Measurements from ENCODE around the gene ANKRD35. TPM values are rescaled to one million over a fixed set of nuclear protein-coding genes. Genes with fewer than 3 reads are reported as not detected.

Gene ANKRD35
- total and polyA plus RNA-seq, 9 of the 15 experiments (the other 6 are each of a cell fraction or from before 2014, with no cell fraction given), result 0.07 to 0.14 (median 0.07) TPM; not detected in 5

- 0 out of 4 replicates have a peak, but pooled peaks of 1 of the 2 experiments have one; percentile 32 for TF ChIP-seq MNT (conservative IDR thresholded peaks at IDR 0.05)
Observed at GRCh38 chr1:145846201-145846612, 39.5 kb downstream of the ANKRD35 start (continued).

GRCh38 chr1:145845514-145846161, 40.0 kb downstream of the ANKRD35 start, which contains the start of gene NUDT17:
Gene NUDT17 (plus strand): TSS chr1:145845630. CDS start chr1:145845641, 11 bp downstream.
- Histone ChIP-seq H3K36me3 (ENCODE audit: control insufficient read depth, insufficient read depth, low read length) (peaks cover 54% of the 10 kb centered on the region), H3K9ac (ENCODE audit: insufficient read depth in 1 of 2, low read depth in 2 of 2, low read length in 2 of 2) (peak within 1 kb of the TSS; percentile 68 to 93), H2AFZ (ENCODE audit: low read depth, low read length) (peak within 1 kb of the TSS; percentile 96), H3K4me2 (ENCODE audit: insufficient read depth, low read length) (peak within 1 kb of the TSS; percentile 82), H3K9me1 (ENCODE audit: control insufficient read depth, insufficient read depth, low read length) (no peaks in the 10 kb centered on the region), H3K4me1 (replicated peaks in 1 of 2; ENCODE audit: control insufficient read depth in 2 of 2, insufficient read depth in 2 of 2, low read length in 2 of 2) (peaks cover 7 to 20% of the 10 kb centered on the region in 2 experiments; a peak in 4 of 5 replicates), H3K27me3 (ENCODE audit: control insufficient read depth in 2 of 2, insufficient read depth in 2 of 2, low read length in 2 of 2) (no peaks in the 10 kb centered on the region), H3K9me3 (replicated peaks; ENCODE audit: control insufficient read depth, insufficient read depth, low read depth, low read length) (no peaks in the 10 kb centered on the region), H3K79me2 (ENCODE audit: control insufficient read depth, insufficient read depth, low read length) (no peaks in the 10 kb centered on the region), H4K20me1 (replicated peaks; ENCODE audit: control insufficient read depth, insufficient read depth, low read length) (no peaks in the 10 kb centered on the region), H3K4me3 (peak within 1 kb of the TSS; percentile 54), H3K27ac (ENCODE audit: extremely low read depth, low read depth, low read length) (peak within 1 kb of the TSS; percentile 59)
- ATAC-seq (peak; percentile 89), DNase-seq (ENCODE audit: extremely low read depth in 1 of 4, low spot score in 3 of 4) (peak; percentile 82 to 89 (median 86)), FAIRE-seq (peak; percentile 71)
- WGBS (ENCODE audit: insufficient coverage, low coverage, missing lambda C conversion rate), result under 1% methylated on average over 48 of the region's 50 CpGs
- intact Hi-C loops (cut with micrococcal nuclease), result loop anchor here (1.0 to 5.0 kb wide), 5 partner anchors 13 to 168 kb away; partner anchors contain the start of genes ITGA10 and PIAS3
- in situ Hi-C loops (cut with MboI), result loop anchor here (5.0 kb wide), 1 partner anchor 167 kb away; no protein-coding TSS in a partner anchor
- POLR2A ChIA-PET, result interaction anchor here (0.6 to 6.8 kb wide), 17 partner anchors 11 to 206 kb away, joined by 3 to 40 read pairs (median 5); partner anchors contain the start of genes ANKRD34A, PIAS3, POLR3GL and RBM8A
- CTCF ChIA-PET (ENCODE audit: low intra/inter-chr PET ratio), result interaction anchor here (0.6 to 2.5 kb wide), 5 partner anchors 10 to 168 kb away, joined by 3 to 16 read pairs (median 6); partner anchors contain the start of genes ANKRD35 and ITGA10
- BruUV-seq (replicated peaks), result TSS peak; percentile 43
- TF ChIP-seq NBN (IDR thresholded peaks at IDR 0.05; ENCODE audit: low read depth) (peak; percentile 73; the same call in 1 of the 2 replicates), E2F3 (CRISPR knock-in tag; IDR thresholded peaks at IDR 0.05) (no peak), USF1 (CRISPR knock-in tag; IDR thresholded peaks at IDR 0.05) (no peak), RAD51 (IDR thresholded peaks at IDR 0.05; ENCODE audit: borderline replicate concordance, low read depth) (no peak), TEAD1 (CRISPR knock-in tag; IDR thresholded peaks at IDR 0.05) (0 out of 4 replicates have a peak, but pooled peaks of 1 of the 2 experiments have one; percentile 46), NELFE (IDR thresholded peaks at IDR 0.05; ENCODE audit: insufficient read depth, insufficient read length) (no peak), DIDO1 (tag; IDR thresholded peaks at IDR 0.05; ENCODE audit: low read depth) (peak; percentile 47; the same call in 1 of the 2 replicates), RCOR1 (IDR thresholded peaks at IDR 0.05; ENCODE audit: borderline replicate concordance in 1 of 2, low read depth in 2 of 2, low read length in 2 of 2) (no peak), RFX5 (IDR thresholded peaks at IDR 0.05; ENCODE audit: low read depth, low read length) (no peak), ATF4 (CRISPR knock-in tag; IDR thresholded peaks at IDR 0.05) (peak; percentile 24; the same call in 1 of the 2 replicates), RBBP5 (IDR thresholded peaks at IDR 0.05; ENCODE audit: borderline replicate concordance, insufficient read depth, low read length, poor library complexity, severe bottlenecking) (no peak), ZNF668 (CRISPR knock-in tag; IDR thresholded peaks at IDR 0.05) (no peak)
- TF ChIP-seq, protein P1, sequence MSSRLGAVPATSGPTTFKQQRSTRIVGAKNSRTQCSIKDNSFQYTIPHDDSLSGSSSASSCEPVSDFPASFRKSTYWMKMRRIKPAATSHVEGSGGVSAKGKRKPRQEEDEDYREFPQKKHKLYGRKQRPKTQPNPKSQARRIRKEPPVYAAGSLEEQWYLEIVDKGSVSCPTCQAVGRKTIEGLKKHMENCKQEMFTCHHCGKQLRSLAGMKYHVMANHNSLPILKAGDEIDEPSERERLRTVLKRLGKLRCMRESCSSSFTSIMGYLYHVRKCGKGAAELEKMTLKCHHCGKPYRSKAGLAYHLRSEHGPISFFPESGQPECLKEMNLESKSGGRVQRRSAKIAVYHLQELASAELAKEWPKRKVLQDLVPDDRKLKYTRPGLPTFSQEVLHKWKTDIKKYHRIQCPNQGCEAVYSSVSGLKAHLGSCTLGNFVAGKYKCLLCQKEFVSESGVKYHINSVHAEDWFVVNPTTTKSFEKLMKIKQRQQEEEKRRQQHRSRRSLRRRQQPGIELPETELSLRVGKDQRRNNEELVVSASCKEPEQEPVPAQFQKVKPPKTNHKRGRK (tag; IDR thresholded peaks at IDR 0.05), result no peak
